ENCODE data around the gene RAD51B.

The RAD51B gene

DNA sequence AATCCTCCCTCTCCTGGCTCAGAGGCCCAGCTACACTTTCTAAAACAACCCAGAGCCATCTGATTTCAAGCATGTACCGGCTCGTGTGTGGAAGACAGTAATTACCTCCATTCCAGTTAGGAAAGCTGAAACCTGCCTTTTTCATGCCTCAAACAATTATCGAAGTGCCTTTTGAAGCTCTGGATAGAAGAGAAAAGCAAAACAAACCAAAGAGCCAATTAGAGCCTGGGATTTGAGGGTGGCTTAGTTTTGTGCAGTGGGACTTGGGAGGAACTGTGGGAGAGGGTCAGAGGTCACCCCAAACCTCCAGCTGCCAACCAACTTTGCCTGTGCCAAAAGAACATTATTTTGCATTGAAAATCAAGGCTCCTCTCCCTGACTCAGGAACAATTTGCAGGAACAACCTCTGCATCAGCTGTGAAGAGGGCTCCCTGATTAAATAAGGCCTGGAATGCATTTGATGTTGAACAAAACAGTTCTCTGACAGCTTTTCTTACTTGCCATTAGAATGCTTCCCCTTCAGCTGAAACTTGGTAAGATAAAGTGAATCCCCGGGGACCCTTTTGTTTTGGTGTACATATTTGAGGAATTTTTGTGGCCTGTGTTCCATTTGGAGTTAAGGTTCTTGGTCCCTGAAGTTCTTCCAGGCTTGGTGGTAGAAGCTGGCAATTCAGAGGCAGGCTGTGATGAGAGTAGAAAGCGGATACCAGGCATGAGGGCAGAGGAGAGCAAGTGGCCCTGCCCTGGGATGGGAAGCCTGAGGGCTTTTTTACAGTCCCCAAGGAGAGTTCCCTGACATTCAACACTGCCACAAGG lies 703.1 kb downstream of the RAD51B start:
- Histone ChIP-seq H3K9me3 (replicated peaks in 1 of 11) (peaks cover 0 to 43% (median 31%) of the 10 kb centered on the region in 11 experiments; a peak in 18 of 22 replicates), H3K4me3 (no peak overlapping the region), H3K36me3 (peaks cover 0 to 19% (median 0%) of the 10 kb centered on the region in 11 experiments; a peak in 5 of 22 replicates), H3K9ac (peak overlapping the region in 2 of 11 experiments; percentile 28 to 29; a peak in 2 of 22 replicates), H3K27me3 (no peaks in the 10 kb centered on the region), H3K27ac (peak overlapping the region in 8 of 11 experiments; percentile 1 to 29 (median 22); a peak in 7 of 22 replicates), H4K20me1 (no peaks in the 10 kb centered on the region), H3K4me1 (peaks cover 28 to 73% (median 35%) of the 10 kb centered on the region in 10 experiments), H3K4me2 (peak overlapping the region; percentile 41 to 70 (median 57))
- TF ChIP-seq Cebpa-rat (IDR thresholded peaks at IDR 0.05) = no peak

DNA sequence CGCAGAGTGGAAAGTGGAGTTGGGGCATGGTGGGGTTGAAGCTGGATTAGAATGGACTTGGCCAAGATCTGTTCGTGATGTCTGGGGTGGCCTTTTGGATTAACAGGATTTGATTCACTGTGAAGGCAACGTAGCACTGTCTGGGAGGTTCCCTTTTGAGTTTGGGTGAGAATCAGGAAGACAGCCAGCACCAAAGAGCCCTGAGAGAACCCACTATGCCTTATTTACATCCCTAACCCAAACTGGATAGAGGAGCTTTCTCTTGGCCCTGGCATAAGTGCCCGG lies 703.7 kb downstream of the RAD51B start:
- peaks cover 0 to 49% (median 32%) of the 10 kb centered on the region in 11 experiments; a peak in 18 of 22 replicates for H3K9me3 ChIP-seq (replicated peaks in 1 of 11)
- peak overlapping the region; percentile 41 to 70 (median 57) for H3K4me2 ChIP-seq
- peaks cover 28 to 78% (median 37%) of the 10 kb centered on the region in 10 experiments for H3K4me1 ChIP-seq
- no peak overlapping the region for H3K4me3 ChIP-seq
- no peak for TF ChIP-seq Cebpa-rat (IDR thresholded peaks at IDR 0.05)
- H4K20me1 ChIP-seq = no peaks in the 10 kb centered on the region
- H3K36me3 ChIP-seq = peaks cover 0 to 19% (median 0%) of the 10 kb centered on the region in 11 experiments; a peak in 5 of 22 replicates
- peak overlapping the region in 2 of 11 experiments; percentile 28 to 29; a peak in 2 of 22 replicates for H3K9ac ChIP-seq
- H3K27ac ChIP-seq = peak overlapping the region in 8 of 11 experiments; percentile 1 to 29 (median 22); a peak in 6 of 22 replicates
- H3K27me3 ChIP-seq = no peaks in the 10 kb centered on the region

DNA sequence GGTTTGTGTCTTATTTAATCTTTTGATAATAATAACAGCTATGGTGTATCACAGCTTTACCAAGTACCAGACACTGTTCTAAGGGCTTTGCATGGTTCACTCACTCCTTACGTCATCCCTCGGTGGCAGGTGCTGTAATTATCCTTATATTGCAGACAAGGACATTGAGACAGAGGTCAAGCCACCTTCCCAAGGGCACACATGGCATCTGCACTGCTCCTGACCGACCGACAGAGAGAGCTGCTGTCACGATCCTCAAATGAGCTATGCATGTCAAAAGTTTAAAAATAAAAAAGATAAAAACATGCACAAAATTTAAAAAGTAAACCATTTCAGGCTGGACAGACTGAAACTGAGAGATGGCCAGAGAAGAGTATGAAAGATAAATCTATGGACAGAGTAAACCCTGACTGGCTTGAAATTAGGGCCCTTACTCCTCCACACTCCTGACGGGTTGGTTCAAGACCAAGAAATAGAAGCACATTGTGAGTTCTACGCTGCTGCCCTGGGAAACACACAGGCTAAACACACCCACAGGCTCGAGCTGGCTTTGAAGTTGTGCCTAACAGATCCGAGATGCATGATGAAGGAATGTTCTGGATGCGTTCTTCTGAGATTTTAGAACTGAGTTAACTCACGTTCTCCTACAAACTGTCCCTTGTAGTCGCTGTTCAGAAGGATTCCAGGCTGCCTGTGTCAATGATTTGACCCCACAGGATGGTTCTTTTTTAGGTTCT lies 704.6 kb downstream of the RAD51B start:
- H3K9ac ChIP-seq = no peak overlapping the region
- no peaks in the 10 kb centered on the region for H4K20me1 ChIP-seq
- no peak overlapping the region for H3K4me3 ChIP-seq
- peaks cover 26 to 81% (median 33%) of the 10 kb centered on the region in 10 experiments for H3K4me1 ChIP-seq
- no peak for TF ChIP-seq Cebpa-rat (IDR thresholded peaks at IDR 0.05)
- H3K4me2 ChIP-seq = peak overlapping the region in 1 of 11 experiments; percentile 57; a peak in 2 of 22 replicates
- peaks cover 0 to 22% (median 0%) of the 10 kb centered on the region in 11 experiments; a peak in 7 of 22 replicates for H3K36me3 ChIP-seq
- H3K27me3 ChIP-seq = no peaks in the 10 kb centered on the region
- H3K9me3 ChIP-seq (replicated peaks in 1 of 11) = peaks cover 3 to 58% (median 41%) of the 10 kb centered on the region in 11 experiments
- H3K27ac ChIP-seq = no peak overlapping the region

DNA sequence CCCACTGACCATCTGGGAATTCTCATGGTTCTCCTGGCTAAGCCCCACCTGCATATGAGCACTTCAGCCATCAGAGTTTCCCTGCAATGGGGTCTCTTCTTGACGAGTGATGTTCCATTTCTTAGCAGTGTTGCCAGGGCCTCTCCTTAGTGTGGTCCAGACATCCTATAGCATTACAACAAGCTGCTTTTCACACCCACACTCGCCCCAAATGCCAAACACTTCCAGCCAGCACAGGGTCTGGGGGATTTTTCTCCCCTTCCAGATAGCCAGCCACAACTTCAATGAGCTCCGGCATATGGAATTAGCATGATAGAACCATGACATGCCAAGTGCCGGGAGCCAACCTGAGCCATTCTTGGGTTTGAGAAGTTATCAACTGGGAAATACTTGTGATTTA lies 705.9 kb downstream of the RAD51B start:
- Histone ChIP-seq H3K9me3 (replicated peaks in 1 of 11) (peaks cover 16 to 71% (median 55%) of the 10 kb centered on the region in 11 experiments), H3K9ac (no peak overlapping the region), H3K4me1 (peaks cover 15 to 68% (median 22%) of the 10 kb centered on the region in 10 experiments), H3K4me3 (no peak overlapping the region), H3K36me3 (peaks cover 0 to 28% (median 5%) of the 10 kb centered on the region in 11 experiments; a peak in 9 of 22 replicates), H3K27me3 (no peaks in the 10 kb centered on the region), H4K20me1 (no peaks in the 10 kb centered on the region), H3K4me2 (no peak overlapping the region), H3K27ac (no peak overlapping the region)
- TF ChIP-seq Cebpa-rat (IDR thresholded peaks at IDR 0.05) = no peak

DNA sequence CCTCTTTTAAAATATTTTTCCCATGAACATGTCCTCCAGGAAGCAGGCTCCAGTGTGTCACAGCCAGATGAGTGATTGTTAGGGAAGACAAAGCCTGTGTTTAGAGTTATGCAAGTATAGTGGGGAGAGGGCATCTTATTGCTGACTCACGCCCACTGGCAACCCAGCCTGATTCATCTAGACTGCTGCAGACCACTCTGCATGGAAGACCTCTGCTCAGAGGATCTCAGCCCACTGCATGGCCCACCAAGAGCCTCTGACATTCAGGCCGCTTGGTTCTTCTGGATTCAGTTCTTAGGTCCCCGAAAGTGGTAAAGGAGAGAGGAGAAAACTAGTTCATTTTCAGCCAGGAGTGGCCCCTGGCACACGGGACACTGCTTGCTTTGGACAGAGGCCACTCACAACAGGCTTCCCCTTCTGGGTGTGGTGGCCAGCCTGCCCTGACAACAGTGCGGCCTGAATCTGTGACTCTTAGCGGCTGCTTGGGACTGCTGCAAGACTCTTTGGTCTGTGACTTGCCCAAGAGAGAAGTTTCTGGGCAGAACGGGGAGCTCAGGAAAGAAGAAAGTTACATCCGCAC lies 707.0 kb downstream of the RAD51B start:
- peak overlapping the region in 4 of 11 experiments; percentile 19 to 58 (median 40); a peak in 6 of 22 replicates for H3K27ac ChIP-seq
- H3K9ac ChIP-seq = no peak overlapping the region
- no peak overlapping the region for H3K4me3 ChIP-seq
- H3K9me3 ChIP-seq (replicated peaks in 1 of 11) = peaks cover 27 to 82% (median 65%) of the 10 kb centered on the region in 11 experiments
- peaks cover 15 to 60% (median 20%) of the 10 kb centered on the region in 10 experiments for H3K4me1 ChIP-seq
- H3K4me2 ChIP-seq = peak overlapping the region in 3 of 11 experiments; percentile 32 to 66 (median 62); a peak in 6 of 22 replicates
- H3K27me3 ChIP-seq = no peaks in the 10 kb centered on the region
- H4K20me1 ChIP-seq = no peaks in the 10 kb centered on the region
- H3K36me3 ChIP-seq = peaks cover 0 to 29% (median 5%) of the 10 kb centered on the region in 11 experiments; a peak in 9 of 22 replicates
- no peak for TF ChIP-seq Cebpa-rat (IDR thresholded peaks at IDR 0.05)

DNA sequence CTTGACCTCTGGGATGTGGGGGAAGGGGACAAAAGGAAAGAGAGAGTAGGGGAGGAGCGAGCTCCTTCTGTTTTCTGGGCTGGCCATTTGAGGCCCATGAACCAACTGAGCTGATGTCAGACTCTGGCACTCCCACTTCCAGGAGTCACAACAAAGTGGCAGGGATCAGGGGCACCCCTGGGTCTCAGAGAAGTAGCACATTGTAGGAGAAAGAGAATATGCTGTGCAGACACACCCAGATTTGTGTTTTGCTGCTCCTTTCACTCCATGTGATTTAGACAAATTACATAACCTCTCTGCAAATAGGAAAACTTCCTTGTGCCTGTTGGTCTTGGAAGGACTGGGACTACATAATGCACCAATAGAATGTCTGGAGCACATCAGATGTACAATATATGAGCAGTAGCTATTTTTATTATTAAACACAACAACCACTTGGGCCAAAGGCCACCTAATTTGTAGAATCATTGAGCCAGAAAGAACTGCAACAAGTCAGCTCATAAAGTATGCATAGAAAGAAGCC lies 707.8 kb downstream of the RAD51B start:
- peak overlapping the region in 3 of 11 experiments; percentile 33 to 66 (median 62); a peak in 6 of 22 replicates for H3K4me2 ChIP-seq
- peak overlapping the region in 3 of 11 experiments; percentile 37 to 58 (median 43); a peak in 5 of 22 replicates for H3K27ac ChIP-seq
- no peak overlapping the region for H3K9ac ChIP-seq
- no peaks in the 10 kb centered on the region for H3K27me3 ChIP-seq
- peaks cover 11 to 52% (median 14%) of the 10 kb centered on the region in 10 experiments for H3K4me1 ChIP-seq
- peaks cover 0 to 33% (median 5%) of the 10 kb centered on the region in 11 experiments; a peak in 9 of 22 replicates for H3K36me3 ChIP-seq
- peaks cover 32 to 89% (median 71%) of the 10 kb centered on the region in 11 experiments for H3K9me3 ChIP-seq (replicated peaks in 1 of 11)
- H4K20me1 ChIP-seq = no peaks in the 10 kb centered on the region
- H3K4me3 ChIP-seq = no peak overlapping the region
- no peak for TF ChIP-seq Cebpa-rat (IDR thresholded peaks at IDR 0.05)

DNA sequence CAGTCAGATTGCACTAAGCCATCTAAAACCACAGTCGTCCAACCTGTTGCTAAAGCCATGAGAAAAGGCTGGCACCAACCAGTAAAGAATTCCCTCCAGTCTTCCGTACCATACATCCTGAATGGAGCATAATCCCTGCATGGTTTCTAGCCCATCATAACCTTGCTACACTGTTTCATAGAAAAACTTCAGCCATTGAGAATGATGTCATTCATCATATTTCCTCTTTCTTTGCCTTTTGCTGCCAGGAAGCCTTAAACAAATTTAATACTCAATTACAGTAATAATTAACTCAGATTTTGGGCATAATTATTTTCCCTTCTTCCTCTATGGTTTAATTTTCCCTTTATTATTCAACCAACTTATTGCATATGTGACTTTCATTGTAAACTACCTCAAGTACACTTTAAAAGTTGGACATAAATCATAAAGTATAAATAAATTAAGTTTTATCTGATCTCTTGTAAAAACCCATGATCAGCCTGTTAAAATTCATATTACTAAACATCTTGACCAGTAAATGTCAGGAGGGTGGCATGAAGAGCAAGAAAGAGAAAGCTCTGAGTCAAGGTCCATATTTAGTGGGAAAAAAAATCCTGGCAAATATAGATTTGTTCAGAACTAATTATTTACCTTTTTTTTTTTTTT lies 708.6 kb downstream of the RAD51B start:
- TF ChIP-seq Cebpa-rat (IDR thresholded peaks at IDR 0.05) = no peak

DNA sequence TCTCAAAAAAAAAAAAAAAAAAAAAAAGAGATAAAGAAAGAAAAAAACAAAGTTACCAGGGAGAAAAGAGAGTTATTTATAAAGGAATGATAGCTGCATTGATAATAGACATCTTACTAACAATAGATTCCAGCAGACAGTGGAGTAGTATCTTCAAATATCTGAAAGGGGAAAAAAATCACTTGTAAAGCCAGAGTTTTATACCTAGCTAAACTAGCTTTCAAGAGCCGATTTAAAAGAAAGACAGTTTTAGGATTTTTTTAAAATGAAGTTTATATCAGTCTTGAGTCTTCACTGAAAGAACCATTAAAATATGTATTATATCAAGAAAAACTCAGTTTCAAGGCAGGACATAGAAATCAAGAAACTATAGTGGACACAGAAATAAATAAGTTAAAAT lies 710.9 kb downstream of the RAD51B start:
- no peak overlapping the region for H3K27ac ChIP-seq

More for the DNA sequence above, 708.6 kb downstream of the RAD51B start:
- no peaks in the 10 kb centered on the region for H4K20me1 ChIP-seq
- H3K4me3 ChIP-seq = no peak overlapping the region
- H3K27ac ChIP-seq = peak overlapping the region in 3 of 11 experiments; percentile 27 to 58 (median 37); a peak in 5 of 22 replicates
- peak overlapping the region in 3 of 11 experiments; percentile 33 to 66 (median 62); a peak in 4 of 22 replicates for H3K4me2 ChIP-seq
- no peak overlapping the region for H3K9ac ChIP-seq
- peaks cover 0 to 33% (median 5%) of the 10 kb centered on the region in 11 experiments; a peak in 9 of 22 replicates for H3K36me3 ChIP-seq
- peaks cover 4 to 44% (median 6%) of the 10 kb centered on the region in 10 experiments for H3K4me1 ChIP-seq
- peaks cover 32 to 93% (median 71%) of the 10 kb centered on the region in 11 experiments for H3K9me3 ChIP-seq (replicated peaks in 1 of 11)
- H3K27me3 ChIP-seq = no peaks in the 10 kb centered on the region

More for the DNA sequence above, 710.9 kb downstream of the RAD51B start:
- TF ChIP-seq Cebpa-rat (IDR thresholded peaks at IDR 0.05) = no peak
- Histone ChIP-seq H3K4me1 (peaks cover 0 to 36% (median 0%) of the 10 kb centered on the region in 10 experiments; a peak in 8 of 20 replicates), H4K20me1 (no peaks in the 10 kb centered on the region), H3K36me3 (peaks cover 0 to 20% (median 5%) of the 10 kb centered on the region in 11 experiments; a peak in 8 of 22 replicates), H3K4me3 (peak overlapping the region in 1 of 10 experiments; percentile 12; a peak in 1 of 20 replicates), H3K27me3 (no peaks in the 10 kb centered on the region), H3K9me3 (replicated peaks in 1 of 11) (peaks cover 32 to 90% (median 62%) of the 10 kb centered on the region in 11 experiments), H3K9ac (no peak overlapping the region), H3K4me2 (no peak overlapping the region)
